Transverse colon (tissue), 4 donors: ENCODE results near the gene ICAM4. TPM values are rescaled to one million over a fixed set of nuclear protein-coding genes. Genes with fewer than 3 reads are reported as not detected.
"Not testable (repeated sequence)": the region's sequence is repeated elsewhere in the genome, so short reads cannot be mapped to it uniquely, and the experiment has no call there.

Source experiments
- DNase-seq: peaks from one replicate; pipeline ENCODE4 v3.0.0-alpha.2; 2019
- H3K27ac ChIP-seq, 4 donors: fragments of 200-600 bp; sonication (generic); 2 replicates each; pipeline ENCODE4 v1.5.1; 2016 to 2018; ENCODE audit warnings: inconsistent platforms in 4 of 4
- H3K27me3 ChIP-seq: fragments of 200-600 bp; sonication (generic); 2 replicates; pipeline ENCODE4 v1.5.1; 2017; ENCODE audit warnings: inconsistent platforms
- H3K36me3 ChIP-seq, 4 donors: fragments of 200-600 bp; sonication (generic); 2 replicates each; pipeline ENCODE4 v1.5.1; 2017 to 2019; ENCODE audit warnings: inconsistent platforms in 4 of 4
- H3K4me1 ChIP-seq, 4 donors: fragments of 200-600 bp; sonication (generic); 2 replicates each; pipeline ENCODE4 v1.5.1; 2017 to 2020; ENCODE audit warnings: inconsistent platforms in 4 of 4
- H3K4me3 ChIP-seq, 4 donors: fragments of 200-600 bp; sonication (generic); 1 replicate in 1 of 4; 2 replicates in 3 of 4; pipeline versions ENCODE4 v1.5.1 to v1.6.1; 2017 to 2019; ENCODE audit warnings: inconsistent platforms in 4 of 4
- H3K9me3 ChIP-seq, 2 donors: fragments of 200-600 bp; sonication (generic); 2 replicates each; pipeline ENCODE4 v1.5.1; 2017 to 2019; ENCODE audit warnings: inconsistent platforms in 2 of 2
- WGBS, 2 donors: methylation state at CpG; one replicate each; pipeline ENCODE4 v1.1.5; 2018; ENCODE audit warnings: low coverage in 1 of 2; 5-methylcytosine and 5-hydroxymethylcytosine counted together
- in situ Hi-C, 4 donors: fragments of 200-750 bp; cut with MboI; loops; one replicate each; pipeline versions ENCODE4 v1.15.0 to v1.15.1; 2017; ENCODE audit warnings: low sequenced_read_pairs in 3 of 4, low pct_ligation_motif_present in 1 of 4, low pct_unique_long_range_greater_than_20kb in 1 of 4
- intact Hi-C: fragments of 100-400 bp; cut with DNase I; formaldehyde crosslinking; loops from one replicate; pipeline ENCODE4 v1.15.1; 2023; ENCODE audit warnings: low total_unique reads
- small RNA-seq, 4 donors: library from RNA; depleted of rRNA; stranded (forward); fragments of <200 nt; gene quantifications; one replicate each; pipeline ENCODE3, GENCODE V24; 2016
- total RNA-seq, 4 donors: library from RNA; depleted of rRNA; stranded (reverse); fragments of >200 nt; gene quantifications; one replicate each; pipeline ENCODE4 v1.1.0, GENCODE V29; 2016
- TF ChIP-seq, protein P1 (sequence below), 5 experiments: fragments of 200-600 bp in 3 of 5; fragments of 450-650 bp in 2 of 5; sonication (generic) in 3 of 5; IDR thresholded peaks; 1 replicate in 2 of 5; 2 replicates in 3 of 5; pipeline ENCODE4 v1.5.1; 2016 to 2017; ENCODE audit warnings: antibody characterized with exemption in 5 of 5, inconsistent platforms in 3 of 5, mild to moderate bottlenecking in 2 of 5, moderate library complexity in 1 of 5

The ICAM4 gene
- total RNA-seq, 4 donors from 2014 or later: 0.48 to 0.55 TPM; not detected in 2

DNA sequence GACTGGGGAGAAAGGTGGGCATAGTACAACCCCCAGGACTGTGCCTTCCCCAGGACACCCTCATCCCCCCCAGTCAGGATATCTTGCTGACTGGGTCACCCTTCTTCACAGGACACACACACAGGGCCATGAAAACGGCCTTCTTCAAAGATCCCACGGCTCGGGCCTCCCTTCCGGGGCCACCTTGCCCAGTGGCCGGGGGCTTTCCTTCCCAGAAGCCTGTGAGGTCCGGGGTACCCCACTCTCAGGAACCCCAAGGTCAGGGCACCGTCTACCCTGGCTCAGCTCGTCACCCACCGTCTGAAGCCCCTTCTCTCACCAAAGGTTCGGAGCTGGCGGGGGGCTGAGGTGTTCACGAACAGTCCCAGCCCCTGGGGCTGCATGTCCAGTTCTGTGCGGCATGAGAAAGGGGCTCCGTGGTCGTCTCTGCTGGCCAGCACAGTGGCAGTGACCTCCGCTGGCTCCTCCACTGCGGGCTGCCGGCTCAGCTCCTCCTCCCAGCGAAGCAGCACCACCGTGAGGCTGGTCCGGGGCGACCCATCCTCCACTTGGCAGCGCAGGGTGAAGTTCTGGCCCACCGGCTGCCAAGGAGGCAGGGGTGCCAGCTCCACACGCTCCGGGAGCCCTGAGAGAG lies 48.7 kb downstream of the ICAM4 start:
- peak overlapping the region in 3 of 4 donors; percentile 90 to 95 (median 92) for H3K27ac ChIP-seq
- H3K27me3 ChIP-seq: no peaks in the 10 kb centered on the region
- intact Hi-C loops: no loop called here
- no peak overlapping the region for H3K4me3 ChIP-seq
- peaks cover 0 to 31% (median 18%) of the 10 kb centered on the region in 4 donors for H3K4me1 ChIP-seq
- TF ChIP-seq, protein P1, sequence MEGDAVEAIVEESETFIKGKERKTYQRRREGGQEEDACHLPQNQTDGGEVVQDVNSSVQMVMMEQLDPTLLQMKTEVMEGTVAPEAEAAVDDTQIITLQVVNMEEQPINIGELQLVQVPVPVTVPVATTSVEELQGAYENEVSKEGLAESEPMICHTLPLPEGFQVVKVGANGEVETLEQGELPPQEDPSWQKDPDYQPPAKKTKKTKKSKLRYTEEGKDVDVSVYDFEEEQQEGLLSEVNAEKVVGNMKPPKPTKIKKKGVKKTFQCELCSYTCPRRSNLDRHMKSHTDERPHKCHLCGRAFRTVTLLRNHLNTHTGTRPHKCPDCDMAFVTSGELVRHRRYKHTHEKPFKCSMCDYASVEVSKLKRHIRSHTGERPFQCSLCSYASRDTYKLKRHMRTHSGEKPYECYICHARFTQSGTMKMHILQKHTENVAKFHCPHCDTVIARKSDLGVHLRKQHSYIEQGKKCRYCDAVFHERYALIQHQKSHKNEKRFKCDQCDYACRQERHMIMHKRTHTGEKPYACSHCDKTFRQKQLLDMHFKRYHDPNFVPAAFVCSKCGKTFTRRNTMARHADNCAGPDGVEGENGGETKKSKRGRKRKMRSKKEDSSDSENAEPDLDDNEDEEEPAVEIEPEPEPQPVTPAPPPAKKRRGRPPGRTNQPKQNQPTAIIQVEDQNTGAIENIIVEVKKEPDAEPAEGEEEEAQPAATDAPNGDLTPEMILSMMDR (IDR thresholded peaks at IDR 0.05): no peak
- DNase-seq: no peak
- no peaks in the 10 kb centered on the region for H3K36me3 ChIP-seq
- 78% methylated on average over 19 of the region's 26 CpGs; no CpG with 5 or more reads in 1 of the 2 donors for WGBS, 2 donors
- in situ Hi-C loops: no loop called here
- H3K9me3 ChIP-seq: no peaks in the 10 kb centered on the region

DNA sequence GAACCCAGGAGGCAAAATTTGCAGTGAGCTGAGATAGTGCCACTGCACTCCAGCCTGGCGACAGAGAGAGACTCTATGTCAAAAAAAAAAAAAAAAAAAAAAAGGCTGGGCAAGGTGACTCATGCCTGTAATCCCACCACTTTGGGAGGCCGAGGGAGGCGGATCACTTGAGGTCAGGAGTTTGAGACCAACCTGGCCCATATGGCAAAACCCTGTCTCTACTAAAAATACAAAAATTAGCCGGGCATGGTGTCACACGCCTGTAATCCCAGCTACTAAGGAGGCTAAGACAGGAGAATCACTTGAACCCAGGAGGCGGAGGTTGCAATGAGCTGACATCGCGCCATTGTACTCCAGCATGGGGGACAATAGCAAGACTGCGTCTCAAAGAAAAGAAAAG lies 50.0 kb downstream of the ICAM4 start:
- H3K4me3 ChIP-seq, DNase-seq, H3K36me3 ChIP-seq, H3K27me3 ChIP-seq, in situ Hi-C loops, intact Hi-C loops, H3K9me3 ChIP-seq, H3K27ac ChIP-seq: not testable (repeated sequence)
- 89 to 91% methylated on average over 8 to 9 of the region's 9 CpGs for WGBS, 2 donors
- peaks cover 0 to 29% (median 13%) of the 10 kb centered on the region in 4 donors for H3K4me1 ChIP-seq

Small RNAs within 50 kb of the gene (small RNA-seq; reads per million reads assigned to genes)
- gene AC011511.1 (0 reads per million in 4 donors), gene AC011511.4 (0 reads per million in 4 donors)

Other genes starting within 250 kb of the ICAM4 start
- gene SHFL, start 200.6 kb upstream of the ICAM4 start, total RNA-seq: 10 to 100 TPM; 24.5 to 56.1 (median 39.0) TPM
- gene ANGPTL6, start 184.3 kb upstream of the ICAM4 start, total RNA-seq: 1 to 10 TPM in 1 of 4 donors, under 1 TPM in 2, not detected in 1; 0.32 to 4.5 (median 0.55) TPM
- gene PPAN, start 180.6 kb upstream of the ICAM4 start, total RNA-seq: 10 to 100 TPM; 10.1 to 31.8 (median 21.5) TPM
- 10 to 100 TPM in 1 of 4 donors, 1 to 10 TPM in 2, under 1 TPM in 1; 0.80 to 13.8 (median 6.9) TPM for gene P2RY11, start 175.3 kb upstream of the ICAM4 start, total RNA-seq
- 100 to 1,000 TPM; 169 to 293 (median 198) TPM for gene EIF3G, start 167.1 kb upstream of the ICAM4 start, total RNA-seq
- gene DNMT1, start 92.0 kb upstream of the ICAM4 start, total RNA-seq: 100 to 1,000 TPM in 1 of 4 donors, 10 to 100 TPM in 3; 23.3 to 122 (median 42.0) TPM
- gene S1PR2, start 55.6 kb upstream of the ICAM4 start, total RNA-seq: 1 to 10 TPM in 3 of 4 donors, under 1 TPM in 1; 0.80 to 7.1 (median 3.5) TPM
- 10 to 100 TPM; 44.1 to 89.6 (median 62.5) TPM for gene MRPL4, start 34.7 kb upstream of the ICAM4 start, total RNA-seq
- 10 to 100 TPM in 1 of 4 donors, 1 to 10 TPM in 3; 6.4 to 26.6 (median 7.7) TPM for gene ICAM1, start 15.8 kb upstream of the ICAM4 start, total RNA-seq
- gene ICAM5, start 3.0 kb downstream of the ICAM4 start, total RNA-seq: under 1 TPM in 2 of 4 donors, not detected in 2; 0.27 to 0.48 TPM
- 1 to 10 TPM; 1.9 to 8.2 (median 3.8) TPM for gene ZGLP1, start 22.9 kb downstream of the ICAM4 start, total RNA-seq
- 10 to 100 TPM in 1 of 4 donors, 1 to 10 TPM in 2, not detected in 1; 6.1 to 28.9 (median 8.4) TPM for gene FDX2, start 29.1 kb downstream of the ICAM4 start, total RNA-seq
- 10 to 100 TPM; 35.0 to 39.6 (median 38.6) TPM for gene RAVER1, start 46.6 kb downstream of the ICAM4 start, total RNA-seq
- gene ICAM3, start 52.7 kb downstream of the ICAM4 start, total RNA-seq: 10 to 100 TPM in 2 of 4 donors, 1 to 10 TPM in 2; 2.6 to 17.5 (median 8.6) TPM
- gene TYK2, start 93.6 kb downstream of the ICAM4 start, total RNA-seq: 100 to 1,000 TPM; 111 to 463 (median 201) TPM
- 100 to 1,000 TPM; 125 to 168 (median 162) TPM for gene CDC37, start 116.6 kb downstream of the ICAM4 start, total RNA-seq
- 10 to 100 TPM in 3 of 4 donors, 1 to 10 TPM in 1; 9.0 to 15.9 (median 13.1) TPM for gene PDE4A, start 133.6 kb downstream of the ICAM4 start, total RNA-seq
- 100 to 1,000 TPM in 1 of 4 donors, 10 to 100 TPM in 3; 54.8 to 348 (median 79.1) TPM for gene KEAP1, start 216.4 kb downstream of the ICAM4 start, total RNA-seq
- not detected for gene S1PR5, start 230.5 kb downstream of the ICAM4 start, total RNA-seq